Putamen (tissue), 1 donor: Measurements from ENCODE around the gene EBLN1.

Experiments
- DNase-seq: peaks from one replicate; pipeline ENCODE4 v3.0.0-alpha.2; 2016; ENCODE audit warnings: low spot score

The EBLN1 gene

DNA sequence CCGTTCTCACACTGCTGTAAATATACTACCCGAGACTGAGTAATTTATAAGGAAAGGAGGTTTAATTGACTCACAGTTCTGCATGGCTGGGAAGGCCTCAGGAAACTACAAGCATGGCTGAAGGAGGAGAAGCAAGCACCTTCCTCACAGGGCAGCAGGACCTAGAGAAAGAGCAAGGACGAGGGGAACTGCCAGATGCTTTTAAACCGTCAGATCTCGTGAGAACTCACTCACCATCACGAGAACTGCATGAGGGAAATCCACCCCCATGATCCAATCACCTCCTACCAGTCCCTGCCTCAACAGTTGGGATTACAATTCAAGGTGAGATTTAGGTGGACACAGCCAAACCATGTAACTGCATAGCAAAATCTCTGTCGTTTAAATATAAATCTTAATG lies at the start of gene EBLN1:
TSS of gene EBLN1 (minus strand) at position 174 of the 400 bp plus-strand sequence. CDS start 8,032 bp downstream, outside the sequence.
- no peak for DNase-seq

DNA sequence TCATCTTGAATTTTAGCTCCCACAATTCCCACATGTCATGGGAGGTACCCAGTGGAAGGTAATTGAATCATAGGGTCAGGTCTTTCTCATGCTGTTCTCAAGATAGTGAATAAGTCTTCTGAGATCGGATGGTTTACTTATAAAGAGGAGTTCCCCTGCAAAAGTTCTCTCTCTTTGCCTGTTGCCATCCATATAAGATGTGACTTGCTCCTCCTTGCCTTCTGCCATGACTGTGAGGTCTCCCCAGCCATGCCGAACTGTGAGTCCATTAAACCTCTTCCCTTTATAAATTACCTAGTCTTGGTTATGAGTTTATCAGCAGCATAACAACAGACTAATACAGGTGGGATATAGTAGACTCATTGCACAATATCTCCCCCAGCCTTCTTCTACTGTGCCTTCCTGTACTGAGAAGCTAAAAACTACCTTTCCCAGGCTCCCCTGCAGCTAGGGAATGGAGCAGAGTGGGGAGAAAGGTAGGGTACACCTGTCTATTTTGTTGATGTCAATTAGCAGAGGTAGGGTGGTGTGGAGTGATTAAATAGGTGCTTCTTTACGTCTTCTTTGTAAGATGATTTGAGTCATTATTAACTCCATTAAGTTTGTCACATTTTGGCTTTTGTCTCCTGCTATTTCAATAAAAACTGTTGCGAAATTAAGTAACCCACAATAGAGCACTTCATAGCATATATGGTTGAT lies 48.2 kb upstream of the EBLN1 start:
- no peak for DNase-seq

DNA sequence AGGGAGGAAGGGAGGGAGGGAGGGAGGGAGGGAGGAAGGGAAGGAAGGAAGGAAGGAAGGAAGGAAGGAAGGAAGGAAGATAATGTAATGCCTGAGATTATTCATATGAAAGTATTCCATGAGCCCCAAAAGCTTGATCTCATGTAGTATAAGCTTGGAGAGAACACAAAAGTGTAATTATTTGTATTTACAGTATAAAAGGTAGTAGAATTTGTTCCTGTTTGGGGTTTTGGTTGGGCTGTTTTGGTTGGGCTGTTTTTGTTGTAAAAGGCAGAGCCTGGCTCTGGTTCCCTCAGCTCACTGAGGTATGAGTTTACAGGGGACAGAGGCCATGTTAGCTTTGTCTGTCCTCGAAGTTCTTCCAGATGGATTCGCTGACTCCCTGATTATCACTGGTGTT lies 45.3 kb upstream of the EBLN1 start:
- no peak for DNase-seq

DNA sequence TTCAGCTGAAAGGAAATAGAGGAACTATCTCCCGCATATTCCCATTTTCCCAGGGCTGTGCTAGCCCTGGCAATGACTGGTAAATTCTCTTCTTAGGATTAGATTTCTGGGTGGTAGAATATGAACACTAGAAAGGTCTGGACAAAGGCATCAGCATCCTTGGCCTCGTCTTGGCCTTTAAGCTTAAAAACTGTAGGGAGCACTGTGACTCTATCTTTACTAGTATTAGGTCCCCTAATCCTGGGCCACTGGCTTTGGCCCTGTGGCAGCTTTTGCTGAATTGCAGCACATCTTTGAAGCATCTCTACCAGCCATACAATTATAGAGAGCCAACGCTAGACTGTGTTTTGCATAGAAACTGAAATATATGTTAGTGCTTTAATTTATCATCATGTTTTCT lies 41.5 kb upstream of the EBLN1 start:
- DNase-seq: no peak

DNA sequence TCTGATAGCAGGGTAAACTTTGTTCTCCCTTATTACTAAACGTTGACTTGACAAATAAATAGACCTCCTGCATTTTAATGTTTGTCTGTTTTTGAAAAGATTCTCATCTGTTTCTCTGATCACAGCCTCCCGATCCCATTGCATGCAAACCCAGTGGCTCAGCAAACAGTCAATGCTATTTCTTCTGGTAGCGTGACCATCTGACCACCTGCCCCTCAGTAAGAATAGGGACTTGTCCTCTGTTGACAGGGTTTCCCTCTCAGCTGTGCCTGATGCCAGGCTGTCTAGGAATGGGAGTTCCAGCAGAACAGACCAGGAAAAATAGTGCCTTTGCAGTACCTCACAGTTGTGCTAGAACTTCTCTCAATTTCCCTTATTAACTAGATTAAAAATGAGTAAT lies 40.7 kb upstream of the EBLN1 start:
- DNase-seq: no peak

DNA sequence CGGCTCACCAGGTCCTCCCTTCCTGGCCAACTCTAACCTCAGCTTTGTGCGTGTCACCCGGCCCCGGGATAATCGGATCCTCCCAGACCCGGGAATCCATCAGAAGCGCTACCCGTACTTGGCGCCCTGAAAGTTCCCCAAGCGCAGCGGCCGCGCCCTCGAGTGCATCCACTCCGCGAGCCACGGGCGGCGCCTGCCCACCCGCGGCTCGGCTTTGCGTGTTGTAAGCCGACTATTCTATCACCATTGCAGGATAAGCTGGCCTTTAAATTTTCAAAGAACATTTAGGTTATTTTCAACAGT lies 35.7 kb upstream of the EBLN1 start:
- DNase-seq: no peak

DNA sequence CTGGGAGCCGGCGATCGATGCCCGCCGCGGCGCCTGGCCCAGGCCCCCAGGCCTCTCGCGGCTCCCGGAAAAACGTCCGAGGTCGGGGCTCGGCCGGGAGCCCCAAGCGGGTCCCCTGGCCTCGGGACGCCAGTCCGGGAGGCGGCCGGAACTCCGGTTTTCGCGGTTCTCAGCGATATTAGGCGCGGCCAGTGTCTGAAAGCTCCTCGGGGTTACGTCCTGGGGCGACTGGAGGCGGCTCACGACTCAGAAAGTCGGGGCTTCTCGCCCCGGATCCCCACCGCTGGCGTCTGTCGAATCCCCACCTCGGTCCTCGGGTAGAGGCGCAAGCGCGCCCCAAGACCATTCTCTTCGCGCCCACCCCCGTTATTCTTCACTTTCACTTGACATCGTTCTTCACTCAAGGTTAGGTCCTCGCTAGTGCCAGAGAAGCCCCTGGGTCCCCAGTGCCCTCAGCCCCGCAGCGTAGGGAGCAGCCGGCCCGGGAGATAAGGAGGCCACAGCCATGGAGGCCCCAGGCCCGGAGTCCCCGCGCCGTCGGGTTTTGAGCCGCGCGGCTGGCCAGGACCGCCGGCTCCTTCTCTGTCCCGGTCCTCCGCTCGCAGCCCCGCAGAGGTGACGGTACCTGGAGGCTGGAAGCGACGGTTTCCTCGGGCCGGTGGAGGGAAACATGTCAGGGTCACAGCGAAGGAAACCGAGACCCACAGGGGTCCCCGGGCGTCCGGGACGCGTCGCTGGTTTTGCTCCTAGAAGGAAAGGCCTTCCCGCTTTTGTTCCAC lies 35.2 kb upstream of the EBLN1 start:
- DNase-seq: peak; percentile 69

DNA sequence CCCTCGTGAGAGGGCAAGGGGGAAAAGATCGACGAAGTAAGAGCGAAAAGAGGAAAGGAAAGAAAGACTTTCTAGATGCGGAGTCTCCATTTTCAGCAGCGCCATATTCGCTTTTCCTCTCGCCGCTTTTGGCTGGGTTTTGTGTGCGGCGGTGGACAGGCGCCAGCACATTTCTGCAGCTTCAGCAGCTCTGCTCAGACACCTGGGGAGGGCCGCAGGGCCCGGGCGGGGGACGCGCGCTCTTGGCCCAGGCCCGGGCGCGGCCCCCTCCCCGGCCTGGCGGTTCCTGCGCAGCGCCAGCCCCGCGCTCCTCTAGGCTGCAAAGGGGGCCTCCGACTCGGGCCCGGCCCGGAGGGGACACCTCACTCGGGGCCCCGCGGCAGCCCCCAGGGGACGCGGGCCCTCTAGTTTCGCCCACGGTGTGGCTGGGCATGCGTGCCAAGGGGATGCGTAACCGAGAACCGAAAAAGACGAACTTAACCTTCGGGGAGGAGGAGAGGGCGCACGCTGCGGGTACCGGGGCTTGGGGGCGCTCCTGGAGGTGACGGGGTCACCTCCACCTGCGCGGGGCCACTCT lies 34.5 kb upstream of the EBLN1 start:
- peak; percentile 68 for DNase-seq

DNA sequence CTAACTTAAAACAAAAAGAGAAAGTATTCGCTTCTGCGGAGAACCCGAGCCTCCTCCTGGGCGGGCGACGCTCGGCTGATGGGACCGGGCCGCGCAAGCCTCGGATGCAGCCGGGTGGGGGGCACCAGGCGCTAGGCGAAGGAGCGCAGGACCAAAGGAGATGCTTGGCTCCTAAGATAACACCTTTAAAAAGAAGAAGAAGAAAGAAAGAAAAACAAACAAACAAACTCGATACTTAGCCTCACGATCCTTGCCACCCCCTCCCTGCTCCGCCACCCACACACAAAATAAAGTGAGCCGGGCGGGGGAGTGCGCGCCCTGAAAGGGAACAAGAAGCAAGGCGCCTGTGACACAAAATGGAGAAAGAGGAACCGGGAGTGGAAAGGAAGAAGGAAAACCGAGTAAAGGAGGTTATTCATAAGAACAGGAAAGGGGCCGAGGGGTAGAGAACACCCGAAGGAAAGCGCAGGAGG lies 34.0 kb upstream of the EBLN1 start:
- DNase-seq: peak; percentile 85

DNA sequence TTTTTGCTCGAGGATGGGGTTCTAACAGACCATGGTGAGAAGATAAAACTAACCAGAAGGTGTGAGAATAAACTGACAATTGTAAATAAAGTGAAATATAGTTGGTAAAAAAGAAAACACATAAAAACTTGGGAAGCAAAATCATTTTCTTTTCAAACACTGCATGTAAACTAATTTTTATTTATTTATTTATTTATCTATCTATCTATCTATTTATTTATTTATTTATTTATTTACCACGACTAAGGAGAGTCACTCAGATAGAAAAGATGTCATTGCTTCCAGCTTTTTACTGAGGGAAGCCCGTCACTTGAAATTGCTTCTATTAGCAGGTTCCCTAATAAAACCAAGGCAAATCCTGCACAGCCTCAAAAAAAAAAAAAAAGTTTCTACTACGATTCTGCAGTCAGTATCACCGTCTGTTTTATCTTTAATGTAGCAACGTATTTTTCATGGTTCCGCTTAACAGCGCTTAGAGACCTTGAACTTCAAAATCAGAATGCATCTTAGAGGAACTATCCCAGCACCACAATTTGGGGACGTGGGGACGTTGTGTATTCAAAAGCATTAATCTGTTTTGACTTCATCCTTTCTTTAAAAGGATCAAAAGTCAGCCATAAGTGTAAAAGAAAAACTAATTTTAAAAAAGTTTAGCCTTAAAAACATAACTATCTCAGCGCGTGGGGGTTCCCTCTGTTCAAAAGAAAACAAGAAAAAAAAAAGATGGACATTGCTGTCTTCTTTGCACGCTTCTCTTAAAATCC lies 33.3 kb upstream of the EBLN1 start:
- peak; percentile 38 for DNase-seq

DNA sequence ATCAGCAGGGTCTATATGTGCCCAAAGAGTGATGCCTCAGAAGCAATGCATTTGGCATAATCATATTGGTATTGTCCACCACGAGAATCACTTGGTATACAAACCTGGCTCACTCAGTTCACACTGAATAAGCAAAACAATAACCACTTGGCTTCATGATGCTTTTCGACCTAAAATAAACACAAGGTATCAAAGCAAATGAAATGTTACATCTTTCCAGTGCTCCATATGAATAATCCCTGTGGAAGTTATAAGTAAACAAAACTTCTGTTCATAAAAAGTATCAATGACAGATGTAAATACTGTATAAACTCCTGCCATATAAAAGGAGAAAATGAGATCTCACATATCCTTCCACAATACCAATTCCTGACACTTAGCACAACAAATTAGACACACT lies 29.8 kb upstream of the EBLN1 start:
- no peak for DNase-seq

DNA sequence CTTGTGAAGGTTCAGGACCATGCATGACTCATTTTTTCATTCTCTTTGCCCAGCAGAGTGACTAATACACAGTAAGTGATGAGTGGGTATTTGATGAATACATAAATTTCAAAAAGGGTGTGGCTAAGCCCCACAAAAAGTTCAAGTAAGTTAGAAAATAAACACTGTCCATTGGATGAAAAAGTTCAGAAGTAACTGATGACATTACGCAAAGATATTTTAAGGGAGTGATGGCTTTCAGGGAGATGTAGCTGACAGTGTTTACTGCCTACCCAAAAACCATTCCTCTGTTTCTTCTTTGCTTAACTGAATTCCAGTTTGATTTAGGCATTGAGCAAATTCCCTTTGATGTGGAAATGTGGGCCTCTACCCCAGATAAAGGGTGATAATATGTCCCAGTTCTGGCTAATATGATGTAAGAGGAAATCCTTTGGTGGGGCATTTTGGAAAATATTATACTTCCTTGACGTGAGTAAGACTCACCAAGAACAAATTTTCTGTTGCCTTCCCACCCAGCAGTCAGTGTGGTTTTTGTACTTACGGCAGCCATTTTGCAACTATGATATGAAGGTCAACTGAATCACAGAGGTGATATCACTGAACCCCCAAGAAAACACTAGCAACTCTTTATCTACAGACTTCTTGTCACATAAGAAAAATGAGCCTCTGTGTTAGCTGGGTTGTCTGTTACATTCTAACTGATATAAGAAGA lies 29.0 kb upstream of the EBLN1 start:
- DNase-seq: no peak

DNA sequence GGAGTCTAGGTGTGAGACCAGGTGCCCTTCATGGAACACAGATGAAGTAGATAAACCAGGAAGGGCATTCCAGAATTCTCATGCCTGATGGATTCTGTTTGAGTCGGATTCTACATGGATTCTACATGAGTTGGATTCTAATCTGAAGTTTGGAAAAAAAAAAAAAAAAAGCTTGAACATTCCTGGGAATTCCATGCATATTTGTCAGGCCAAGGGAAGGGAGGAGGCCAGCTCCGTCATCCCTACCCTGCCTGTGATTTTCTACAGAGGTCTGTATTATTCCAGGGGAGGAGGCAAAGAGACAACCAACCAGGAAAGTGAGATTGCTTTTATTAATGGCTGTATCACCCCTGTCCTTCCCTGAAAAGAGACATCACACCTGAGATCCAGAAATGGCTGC lies 27.8 kb upstream of the EBLN1 start:
- DNase-seq: no peak

DNA sequence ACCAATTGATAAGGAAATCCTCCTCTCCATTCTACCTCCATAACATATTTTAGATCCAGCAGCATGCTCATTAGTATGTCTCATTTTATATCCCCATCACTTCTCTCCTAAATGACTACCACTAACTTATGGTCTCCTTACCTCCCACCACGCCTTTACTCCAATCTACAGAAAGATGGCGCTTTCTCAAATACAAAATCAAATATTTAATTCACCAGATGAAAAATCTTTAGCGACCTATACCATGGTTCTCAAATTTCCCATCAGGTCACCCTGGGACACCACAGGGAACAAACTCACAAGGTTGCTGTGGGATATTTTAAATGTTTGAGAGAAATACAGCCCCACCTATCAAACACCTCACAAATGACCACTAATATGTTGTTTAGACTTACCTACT lies 27.0 kb upstream of the EBLN1 start:
- DNase-seq: no peak

DNA sequence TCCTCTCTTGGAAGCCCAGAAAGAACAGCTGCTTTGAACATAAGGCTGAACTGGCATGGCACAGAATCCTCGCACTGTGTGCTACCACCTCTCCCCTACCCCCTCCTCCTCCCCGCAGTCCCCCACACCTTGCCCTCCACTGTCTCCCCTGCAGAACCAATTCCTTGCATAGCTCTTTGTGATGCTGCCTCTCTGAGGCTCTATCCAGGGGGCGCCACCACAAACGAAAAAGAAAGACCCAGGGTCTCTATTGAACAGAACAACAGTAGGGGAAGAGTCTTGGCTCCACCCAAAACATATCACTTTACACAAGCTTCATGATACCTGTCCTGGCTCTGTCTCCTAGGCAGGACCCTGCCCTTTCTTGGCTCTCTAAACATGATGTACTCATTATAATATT lies 26.2 kb upstream of the EBLN1 start:
- no peak for DNase-seq

DNA sequence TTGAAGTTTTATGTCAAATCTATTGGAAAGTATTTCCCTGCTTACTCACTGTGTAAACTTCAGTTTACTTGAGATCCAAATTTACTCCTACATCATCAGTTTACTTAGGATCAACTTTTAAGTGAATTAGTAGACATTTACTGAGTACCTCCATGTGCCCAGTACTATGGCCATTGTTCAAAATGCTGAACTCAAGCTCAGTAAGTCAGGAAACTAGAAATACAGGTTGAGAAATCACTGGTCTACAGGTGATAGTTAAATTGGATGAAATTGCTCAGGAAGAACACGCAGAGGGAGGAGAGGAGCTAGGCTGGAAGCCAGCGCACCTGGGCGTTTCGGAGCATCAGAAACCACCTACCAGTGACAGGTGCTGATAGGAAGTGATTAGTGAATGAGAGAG lies 25.5 kb upstream of the EBLN1 start:
- no peak for DNase-seq

DNA sequence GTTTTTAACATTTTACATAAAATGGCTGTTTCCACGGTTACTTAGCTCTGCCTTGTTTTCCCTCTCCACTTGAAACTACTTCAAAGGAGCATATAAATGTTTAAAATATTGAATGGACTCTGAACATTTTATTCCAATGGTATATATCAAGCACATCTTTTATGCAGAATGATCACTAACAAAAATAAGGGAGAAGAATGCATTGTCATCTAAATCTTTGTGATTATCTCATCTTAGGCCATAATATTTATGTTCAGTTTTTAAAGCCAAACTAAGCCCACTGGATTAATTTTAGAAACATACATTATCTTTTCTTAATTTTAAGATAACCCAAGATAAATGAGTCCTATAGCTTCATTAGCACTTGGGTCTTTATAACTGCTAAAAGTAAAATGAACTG lies 13.4 kb upstream of the EBLN1 start:
- no peak for DNase-seq

DNA sequence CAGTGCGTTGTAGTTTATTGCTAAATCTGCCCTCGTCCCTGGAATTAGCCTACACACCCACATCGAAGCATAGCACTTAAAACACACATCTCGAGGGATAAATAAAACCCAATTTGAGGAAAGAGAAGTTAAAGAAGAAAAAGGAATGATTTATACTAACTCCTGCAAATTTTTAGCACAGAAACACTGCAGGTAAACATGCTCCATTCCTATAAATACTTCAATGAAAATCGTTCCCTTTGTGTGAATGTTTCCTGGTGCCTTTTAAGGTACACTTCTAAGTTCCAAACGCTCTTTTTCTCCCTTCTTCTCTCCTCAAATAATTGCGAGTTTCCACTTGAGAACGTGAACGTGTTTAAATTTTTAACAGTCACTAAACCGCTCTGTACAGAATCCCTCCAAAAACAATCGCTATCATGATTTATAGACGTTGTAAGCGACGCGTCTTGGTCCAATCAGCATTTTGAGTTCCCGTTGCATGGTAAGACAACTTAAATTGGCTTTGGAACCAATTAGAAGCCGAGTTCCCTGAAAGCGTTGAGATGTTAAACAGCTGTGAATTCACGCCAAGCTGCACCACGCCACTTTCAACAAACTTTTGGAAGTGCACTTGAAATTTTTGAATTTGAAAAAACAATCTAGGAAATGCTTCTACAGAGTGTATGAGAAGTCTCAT lies 12.5 kb upstream of the EBLN1 start:
- DNase-seq: peak; percentile 50

DNA sequence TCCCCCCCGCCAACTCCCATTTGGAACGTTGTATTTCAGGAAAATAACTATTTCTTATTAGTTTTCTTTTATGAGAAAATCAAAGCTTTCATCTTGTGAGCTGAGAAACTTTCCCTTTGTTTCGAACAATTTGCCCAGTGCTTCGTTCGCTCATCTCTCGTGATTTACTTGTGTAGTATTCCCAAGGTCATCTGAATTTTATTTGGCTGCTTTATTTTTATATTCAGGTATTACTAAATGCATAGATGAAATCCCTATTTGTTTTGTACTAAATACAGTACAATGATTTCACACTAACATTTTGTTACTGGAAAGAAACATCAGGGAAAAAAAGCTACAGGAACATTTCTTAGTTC lies 12.0 kb upstream of the EBLN1 start:
- no peak for DNase-seq

DNA sequence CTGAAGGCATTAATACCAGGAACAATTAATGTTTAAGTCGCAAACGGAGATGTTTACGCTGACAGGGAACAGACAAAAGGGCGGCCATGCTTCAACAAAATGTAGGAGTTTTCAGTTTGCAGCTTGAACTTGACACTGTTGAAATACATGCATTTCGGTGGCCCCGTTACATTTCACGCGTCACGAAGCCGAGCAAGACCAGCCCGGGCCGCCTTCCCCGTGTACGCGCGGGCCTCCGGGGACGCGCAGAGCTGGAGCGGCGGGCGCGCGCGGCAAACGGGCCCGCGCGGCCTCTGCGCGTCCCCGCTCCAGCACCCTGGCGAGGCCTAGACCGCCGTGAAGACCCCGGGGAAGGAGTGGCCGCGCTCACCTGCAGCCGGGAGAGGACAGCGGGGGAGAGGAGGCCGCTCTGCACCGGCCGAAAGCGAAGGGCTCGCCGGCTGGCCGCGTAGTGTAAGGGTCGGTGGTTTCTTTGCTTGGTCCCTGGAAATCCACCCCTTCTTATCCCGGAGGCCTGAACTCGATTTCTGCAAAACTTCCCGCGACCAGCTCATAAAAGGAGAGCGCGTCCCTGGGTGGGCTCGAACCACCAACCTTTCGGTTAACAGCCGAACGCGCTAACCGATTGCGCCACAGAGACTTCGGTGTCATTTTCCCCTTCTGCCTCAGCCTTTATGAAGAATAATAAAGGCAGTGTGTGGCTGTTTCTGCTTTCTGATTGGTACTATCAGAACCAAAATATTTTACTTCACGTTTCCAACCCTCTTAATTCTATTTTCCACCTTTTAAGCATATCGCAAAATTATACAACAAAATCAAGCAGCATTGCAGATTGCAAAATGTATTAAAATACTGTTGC lies 11.4 kb upstream of the EBLN1 start:
- DNase-seq: peak; percentile 93
